HCT116 (cell line): ENCODE data around the gene EFCAB5. TPM values are rescaled to one million over a fixed set of nuclear protein-coding genes. Genes with fewer than 3 reads are reported as not detected.

Experiments used
- ATAC-seq: fragments of 200-7000 bp; cut with Tn5 transposase; 2 replicates; pipeline ENCODE4 v1.9.1; 2020; ENCODE audit warnings: mild to moderate bottlenecking, moderate library complexity
- BruUV-seq: library from RNA; stranded (reverse); fragments of 400-500 nt; replicated peaks from 2 replicates; lab custom pipeline; 2021; lab: Mats Ljungman, UMichigan
- CTCF ChIA-PET: fragments of 300-600 bp; sonication (Branson Sonifier 250); formaldehyde crosslinking; loops from one replicate; lab custom pipeline; 2021; ENCODE audit warnings: antibody characterized with exemption; lab: Charles Lee
- POLR2A ChIA-PET: fragments of 300-600, 350-600 bp; sonication (Branson Sonifier 250); formaldehyde crosslinking; loops from one replicate; lab custom pipeline; 2021; ENCODE audit warnings: antibody characterized with exemption; lab: Charles Lee
- RAD21 ChIA-PET, 2 experiments: fragments of 300-600 bp; sonication (Branson Sonifier 250); formaldehyde crosslinking; loops; one replicate each; lab custom pipeline; 2023; ENCODE audit warnings: low total read pairs in 2 of 2; ENCODE audit not compliant: uncharacterized antibody in 2 of 2, unreplicated experiment in 2 of 2, low non-redundant PET in 1 of 2; lab: Charles Lee
- DNase-seq: peaks from one replicate; pipeline ENCODE4 v3.0.0-alpha.2; 2010; ENCODE audit warnings: low read depth, low spot score
- H2AFZ ChIP-seq: fragments of 200-600 bp; shearing (Covaris generic), sonication (generic); 2 replicates; pipeline ENCODE4 v1.6.1; 2017; ENCODE audit warnings: low read depth, mixed run types, mixed read lengths, antibody characterized with exemption, low read length; ENCODE audit not compliant: poor library complexity, severe bottlenecking
- H3K27ac ChIP-seq: 2 replicates; pipeline ENCODE4 v1.5.1; 2012; ENCODE audit warnings: low read depth, low read length
- H3K27me3 ChIP-seq: fragments of 200-600 bp; sonication (generic); 2 replicates; pipeline ENCODE4 v1.6.1; 2016; ENCODE audit warnings: mixed run types, low read length, mixed read lengths; ENCODE audit not compliant: insufficient read depth
- H3K36me3 ChIP-seq, 2 experiments: fragments of 200-500 bp in 1 of 2; fragments of 200-600 bp in 1 of 2; sonication (Bioruptor generic) in 1 of 2; sonication (generic) in 1 of 2; 2 replicates each; pipeline versions ENCODE4 v1.5.1 to v1.6.1; 2014 to 2016; ENCODE audit warnings: low read length in 2 of 2, inconsistent platforms in 1 of 2, mixed read lengths in 1 of 2, mixed run types in 1 of 2; ENCODE audit not compliant: insufficient read depth in 2 of 2, control insufficient read depth in 1 of 2
- H3K4me1 ChIP-seq, 2 experiments: fragments of 200-600 bp in 1 of 2; sonication (generic) in 1 of 2; 2 replicates each; pipeline versions ENCODE4 v1.5.1 to v1.6.1; 2012 to 2017; ENCODE audit warnings: low read length in 2 of 2, inconsistent platforms in 1 of 2, mild to moderate bottlenecking in 1 of 2, mixed read lengths in 1 of 2, mixed run types in 1 of 2, moderate library complexity in 1 of 2; ENCODE audit not compliant: insufficient read depth in 2 of 2, control insufficient read depth in 1 of 2
- H3K4me2 ChIP-seq: fragments of 200-600 bp; sonication (generic); 2 replicates; pipeline ENCODE4 v1.6.1; 2017; ENCODE audit warnings: mixed run types, low read length, mixed read lengths
- H3K4me3 ChIP-seq, 2 experiments: fragments of 200-600 bp in 1 of 2; sonication (generic) in 1 of 2; replicated peaks in 1 of 2; 2 replicates each; pipeline ENCODE4 v1.5.1; 2011 to 2016; ENCODE audit warnings: low read length in 2 of 2, control low read depth in 1 of 2, low read depth in 1 of 2, mild to moderate bottlenecking in 1 of 2, mixed read lengths in 1 of 2, mixed run types in 1 of 2
- H3K79me2 ChIP-seq: fragments of 200-600 bp; sonication (generic); 2 replicates; pipeline ENCODE4 v1.6.1; 2017; ENCODE audit warnings: mild to moderate bottlenecking, mixed run types, low read length, moderate library complexity, mixed read lengths; ENCODE audit not compliant: insufficient read depth
- H3K9ac ChIP-seq: fragments of 200-600 bp; sonication (generic); 2 replicates; pipeline ENCODE4 v1.6.1; 2016; ENCODE audit warnings: low read length, mixed read lengths
- H3K9me2 ChIP-seq: fragments of 200-600 bp; sonication (generic), shearing (Covaris generic); 2 replicates; pipeline ENCODE4 v1.6.1; 2017; ENCODE audit warnings: mixed run types, mild to moderate bottlenecking, moderate library complexity; ENCODE audit not compliant: insufficient read depth
- H3K9me3 ChIP-seq, 2 experiments: fragments of 200-500 bp in 1 of 2; fragments of 200-600 bp in 1 of 2; sonication (Bioruptor generic) in 1 of 2; sonication (generic) in 1 of 2; 2 replicates each; pipeline ENCODE4 v1.6.1; 2014 to 2017; ENCODE audit warnings: low read length in 2 of 2, mixed read lengths in 2 of 2, inconsistent platforms in 1 of 2, low read depth in 1 of 2, mild to moderate bottlenecking in 1 of 2, mixed run types in 1 of 2, moderate library complexity in 1 of 2; ENCODE audit not compliant: control insufficient read depth in 1 of 2, insufficient read depth in 1 of 2
- H4K20me1 ChIP-seq: fragments of 200-600 bp; sonication (generic), shearing (Covaris generic); 2 replicates; pipeline ENCODE4 v1.6.1; 2017; ENCODE audit warnings: mixed run types, mild to moderate bottlenecking, moderate library complexity; ENCODE audit not compliant: insufficient read depth
- CBX3 ChIP-seq: IDR thresholded peaks from 2 replicates; pipeline ENCODE4 v1.6.1; 2012; ENCODE audit warnings: low read depth
- CEBPB ChIP-seq: IDR thresholded peaks from 2 replicates; pipeline ENCODE4 v1.6.1; 2012; ENCODE audit warnings: low read depth
- EGR1 ChIP-seq: IDR thresholded peaks from 2 replicates; pipeline ENCODE4 v1.6.1; 2012; ENCODE audit warnings: low read depth
- ELF1 ChIP-seq: IDR thresholded peaks from 2 replicates; pipeline ENCODE4 v1.6.1; 2012; ENCODE audit warnings: low read depth, borderline replicate concordance
- EZH2 ChIP-seq: fragments of 200-600 bp; sonication (generic); IDR thresholded peaks from 2 replicates; pipeline ENCODE4 v1.6.1; 2017; ENCODE audit warnings: antibody characterized with exemption, mixed run types
- EZH2phosphoT487 ChIP-seq: fragments of 200-600 bp; IDR thresholded peaks from 2 replicates; pipeline ENCODE4 v1.6.1; 2018; ENCODE audit warnings: antibody characterized with exemption, borderline replicate concordance
- FOSL1 ChIP-seq: IDR thresholded peaks from 2 replicates; pipeline ENCODE4 v1.6.1; 2012; ENCODE audit warnings: low read depth
- POLR2A ChIP-seq: IDR thresholded peaks from 2 replicates; pipeline ENCODE4 v1.7.0; 2011; ENCODE audit warnings: borderline replicate concordance; ENCODE audit not compliant: insufficient read depth, insufficient read length; ENCODE audit errors: extremely low read depth
- POLR2AphosphoS5 ChIP-seq: IDR thresholded peaks from 2 replicates; pipeline ENCODE4 v1.6.1; 2011; ENCODE audit warnings: mild to moderate bottlenecking, low read depth, low read length, moderate library complexity
- RAD21 ChIP-seq: IDR thresholded peaks from 2 replicates; pipeline ENCODE4 v1.6.1; 2012; ENCODE audit warnings: low read depth, mild to moderate bottlenecking
- SIN3A ChIP-seq: IDR thresholded peaks from 2 replicates; pipeline ENCODE4 v1.6.1; 2012; ENCODE audit warnings: low read depth
- SP1 ChIP-seq: IDR thresholded peaks from 2 replicates; pipeline ENCODE4 v1.6.1; 2012; ENCODE audit warnings: low read depth
- SRF ChIP-seq: IDR thresholded peaks from 2 replicates; pipeline ENCODE4 v1.6.1; 2012; ENCODE audit warnings: low read depth
- TCF7L2 ChIP-seq: IDR thresholded peaks from 2 replicates; pipeline ENCODE4 v1.7.0; 2011; ENCODE audit warnings: borderline replicate concordance, inconsistent platforms; ENCODE audit not compliant: insufficient read depth, insufficient read length; ENCODE audit errors: extremely low read depth
- YY1 ChIP-seq: IDR thresholded peaks from 2 replicates; pipeline ENCODE4 v1.6.1; 2011; ENCODE audit warnings: low read length, low read depth, moderate library complexity, mild to moderate bottlenecking; ENCODE audit not compliant: insufficient replicate concordance; ENCODE audit errors: extremely low read depth
- ZNF274 ChIP-seq: fragments of 200-500 bp; sonication (Bioruptor generic); IDR thresholded peaks from 2 replicates; pipeline ENCODE4 v1.6.1; 2014; ENCODE audit warnings: mild to moderate bottlenecking, low read depth, low read length, inconsistent platforms
- intact Hi-C: fragments of 100-400 bp; cut with micrococcal nuclease; formaldehyde crosslinking; loops from 2 replicates; pipeline ENCODE4 v1.10.0; 2022
- total RNA-seq: library from RNA; stranded (reverse); gene quantifications from one replicate; pipeline ENCODE4 v1.2.1, GENCODE V29; 2021; ENCODE audit not compliant: unreplicated experiment
- TF ChIP-seq, protein P1 (sequence below): IDR thresholded peaks from 2 replicates; pipeline ENCODE4 v1.6.1; 2012
- TF ChIP-seq, protein P2 (sequence below): IDR thresholded peaks from 2 replicates; pipeline ENCODE4 v1.6.1; 2012
- TF ChIP-seq, protein P3 (sequence below): IDR thresholded peaks from 2 replicates; pipeline ENCODE4 v1.6.1; 2011; ENCODE audit warnings: mild to moderate bottlenecking, low read length, moderate library complexity; ENCODE audit not compliant: insufficient replicate concordance; ENCODE audit errors: extremely low read depth

EFCAB5 gene
- total RNA-seq, 1 experiment from 2014 or later = 0.17 TPM

DNA sequence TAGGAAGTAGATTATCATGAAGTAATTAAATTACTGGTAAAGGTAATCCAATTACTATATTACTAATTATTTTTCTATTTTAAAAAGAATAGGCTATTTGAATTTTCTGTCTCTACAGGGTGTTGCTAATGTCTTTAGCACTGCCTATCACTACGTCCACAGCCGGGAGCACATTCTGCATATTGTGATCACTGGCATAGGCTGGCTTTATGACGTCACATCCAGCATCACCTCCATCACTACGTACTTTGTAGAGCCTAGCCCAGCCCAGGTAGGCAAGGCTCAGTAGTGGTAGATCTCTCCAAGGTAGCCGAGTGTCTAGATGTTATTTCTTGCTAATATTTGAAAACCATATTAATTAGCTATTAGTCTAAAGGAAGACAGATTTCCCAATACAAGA, 141.3 kb downstream of the EFCAB5 start:
- Histone ChIP-seq H3K27ac (no peak overlapping the region), H4K20me1 (no peaks in the 10 kb centered on the region), H3K9me3 (no peaks in the 10 kb centered on the region)
- TF ChIP-seq SP1 (no peak), YY1 (no peak), EGR1 (no peak), POLR2AphosphoS5 (no peak), CEBPB (no peak), SIN3A (no peak), POLR2A (no peak), ELF1 (no peak), FOSL1 (no peak), RAD21 (no peak), CBX3 (no peak), EZH2 (no peak), SRF (no peak), TCF7L2 (no peak), ZNF274 (no peak), EZH2phosphoT487 (no peak)
- TF ChIP-seq, protein P1, sequence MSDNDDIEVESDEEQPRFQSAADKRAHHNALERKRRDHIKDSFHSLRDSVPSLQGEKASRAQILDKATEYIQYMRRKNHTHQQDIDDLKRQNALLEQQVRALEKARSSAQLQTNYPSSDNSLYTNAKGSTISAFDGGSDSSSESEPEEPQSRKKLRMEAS = no peak
- TF ChIP-seq, protein P2, sequence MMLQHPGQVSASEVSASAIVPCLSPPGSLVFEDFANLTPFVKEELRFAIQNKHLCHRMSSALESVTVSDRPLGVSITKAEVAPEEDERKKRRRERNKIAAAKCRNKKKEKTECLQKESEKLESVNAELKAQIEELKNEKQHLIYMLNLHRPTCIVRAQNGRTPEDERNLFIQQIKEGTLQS = no peak
- TF ChIP-seq, protein P3, sequence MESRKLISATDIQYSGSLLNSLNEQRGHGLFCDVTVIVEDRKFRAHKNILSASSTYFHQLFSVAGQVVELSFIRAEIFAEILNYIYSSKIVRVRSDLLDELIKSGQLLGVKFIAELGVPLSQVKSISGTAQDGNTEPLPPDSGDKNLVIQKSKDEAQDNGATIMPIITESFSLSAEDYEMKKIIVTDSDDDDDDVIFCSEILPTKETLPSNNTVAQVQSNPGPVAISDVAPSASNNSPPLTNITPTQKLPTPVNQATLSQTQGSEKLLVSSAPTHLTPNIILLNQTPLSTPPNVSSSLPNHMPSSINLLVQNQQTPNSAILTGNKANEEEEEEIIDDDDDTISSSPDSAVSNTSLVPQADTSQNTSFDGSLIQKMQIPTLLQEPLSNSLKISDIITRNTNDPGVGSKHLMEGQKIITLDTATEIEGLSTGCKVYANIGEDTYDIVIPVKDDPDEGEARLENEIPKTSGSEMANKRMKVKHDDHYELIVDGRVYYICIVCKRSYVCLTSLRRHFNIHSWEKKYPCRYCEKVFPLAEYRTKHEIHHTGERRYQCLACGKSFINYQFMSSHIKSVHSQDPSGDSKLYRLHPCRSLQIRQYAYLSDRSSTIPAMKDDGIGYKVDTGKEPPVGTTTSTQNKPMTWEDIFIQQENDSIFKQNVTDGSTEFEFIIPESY = no peak
- TF ChIP-seq, all 23 proteins: peak for 0
- DNase-seq (no peak), ATAC-seq (no peak)
- Histone ChIP-seq H3K36me3 (no peaks in the 10 kb centered on the region), H3K4me3 (no peak overlapping the region), H3K9ac (no peak overlapping the region), H2AFZ (no peak overlapping the region), H3K27me3 (no peaks in the 10 kb centered on the region), H3K4me1 (no peaks in the 10 kb centered on the region), H3K79me2 (no peaks in the 10 kb centered on the region), H3K9me2 (no peaks in the 10 kb centered on the region), H3K4me2 (no peak overlapping the region)
- POLR2A ChIA-PET = no interaction called here
- BruUV-seq = no TSS peak
- CTCF ChIA-PET = interaction anchor here (1.6 to 3.0 kb wide), 2 partner anchors 10 to 22 kb away, joined by 5 to 11 read pairs; no protein-coding TSS in a partner anchor
- RAD21 ChIA-PET = no interaction called here
- intact Hi-C loops = no loop called here
